Stimulated activated CD8-positive, alpha-beta memory T cell treated with anti-CD3 and anti-CD28 coated beads, Interleukin-15, amount 100 ng/mL, for 24 hours (primary cell): ENCODE results near the gene GLIS2.
"Not testable (repeated sequence)": the region's sequence is repeated elsewhere in the genome, so short reads cannot be mapped to it uniquely, and the experiment has no call there.

ENCODE experiments used
- DNase-seq: peaks from one replicate; pipeline ENCODE4 v3.0.0-alpha.2; 2020; ENCODE audit warnings: low read depth

The GLIS2 gene

GRCh38 chr16:4336701-4337539 is 21.1 kb downstream of the GLIS2 start:
- no peak for DNase-seq

- DNase-seq = no peak
Measured at GRCh38 chr16:4337540-4338088, 21.7 kb downstream of the GLIS2 start.

GRCh38 chr16:4338125-4338582 is 22.3 kb downstream of the GLIS2 start:
- no peak for DNase-seq

GRCh38 chr16:4338712-4339299 is 22.9 kb downstream of the GLIS2 start:
- no peak for DNase-seq

- no peak for DNase-seq
Measured at GRCh38 chr16:4339455-4339854, 23.6 kb downstream of the GLIS2 start.

GRCh38 chr16:4339909-4340308 is 24.0 kb downstream of the GLIS2 start:
- DNase-seq = no peak

- no peak for DNase-seq
Measured at GRCh38 chr16:4340443-4340842, 24.6 kb downstream of the GLIS2 start.

- DNase-seq = no peak
Measured at GRCh38 chr16:4341250-4341649, 25.4 kb downstream of the GLIS2 start.

GRCh38 chr16:4342866-4343744 is 27.2 kb downstream of the GLIS2 start:
- no peak for DNase-seq

- DNase-seq = not testable (repeated sequence)
Measured at GRCh38 chr16:4344300-4344982, 28.6 kb downstream of the GLIS2 start.

- no peak for DNase-seq
Measured at GRCh38 chr16:4344983-4345835, 29.3 kb downstream of the GLIS2 start.

- DNase-seq = no peak
Measured at GRCh38 chr16:4345836-4346781, 30.2 kb downstream of the GLIS2 start.

- DNase-seq = no peak
Measured at GRCh38 chr16:4347010-4347409, 31.1 kb downstream of the GLIS2 start.

- no peak for DNase-seq
Measured at GRCh38 chr16:4347765-4348509, 32.1 kb downstream of the GLIS2 start.

- no peak for DNase-seq
Measured at GRCh38 chr16:4349332-4349731, 33.5 kb downstream of the GLIS2 start.

GRCh38 chr16:4350365-4350786 is 34.5 kb downstream of the GLIS2 start:
- DNase-seq = no peak

GRCh38 chr16:4350787-4351659 is 35.2 kb downstream of the GLIS2 start, which contains the start of gene PAM16:
TSS of gene PAM16 (minus strand) at chr16:4351321. CDS start at chr16:4351234, 87 bp downstream.
- peak; percentile 99 for DNase-seq

GRCh38 chr16:4351880-4352279 is 36.0 kb downstream of the GLIS2 start:
- no peak for DNase-seq
